CD4-positive, alpha-beta T cell treated with Interleukin-1 beta for 1 hour (primary cell): Measurements from ENCODE around the gene TMC8.
"Not testable (repeated sequence)": the region's sequence is repeated elsewhere in the genome, so short reads cannot be mapped to it uniquely, and the experiment has no call there.

Experiments
- DNase-seq, 2 donors: peaks; one replicate each; pipeline ENCODE4 v3.0.0-alpha.2; 2020 to 2022

TMC8 gene

GRCh38 chr17:78164748-78165607 lies 34.4 kb downstream of the TMC8 start:
- DNase-seq = no peak

GRCh38 chr17:78166416-78166815 lies 35.8 kb downstream of the TMC8 start:
- DNase-seq = no peak

GRCh38 chr17:78168242-78168902 lies 37.8 kb downstream of the TMC8 start, which contains the start of gene SYNGR2:
Gene SYNGR2, plus strand, starts transcription at chr17:78168581. Its CDS starts 36 bp downstream, at chr17:78168617.
- peak; percentile 88 to 89 for DNase-seq

GRCh38 chr17:78168903-78169793 lies 38.6 kb downstream of the TMC8 start:
- peak; percentile 74 for DNase-seq

- no peak for DNase-seq
Observed at GRCh38 chr17:78170692-78171590, 40.4 kb downstream of the TMC8 start.

- DNase-seq = not testable (repeated sequence)
Observed at GRCh38 chr17:78171591-78172248, 41.1 kb downstream of the TMC8 start.

- peak in 1 of 2 donors; percentile 53 for DNase-seq
Observed at GRCh38 chr17:78172249-78173051, 41.9 kb downstream of the TMC8 start.

GRCh38 chr17:78173097-78173715 lies 42.6 kb downstream of the TMC8 start:
- peak; percentile 44 to 52 for DNase-seq

GRCh38 chr17:78174346-78174869 lies 43.8 kb downstream of the TMC8 start:
- DNase-seq = peak in 1 of 2 donors; percentile 55

- DNase-seq = no peak
Observed at GRCh38 chr17:78174870-78175642, 44.5 kb downstream of the TMC8 start.

- no peak for DNase-seq
Observed at GRCh38 chr17:78175643-78175981, 45.0 kb downstream of the TMC8 start.

- peak; percentile 80 to 81 for DNase-seq
Observed at GRCh38 chr17:78176548-78177025, 46.0 kb downstream of the TMC8 start.

- no peak for DNase-seq
Observed at GRCh38 chr17:78179372-78179771, 48.8 kb downstream of the TMC8 start.

- DNase-seq = no peak
Observed at GRCh38 chr17:78180083-78180482, 49.5 kb downstream of the TMC8 start.

GRCh38 chr17:78180508-78180907 lies 49.9 kb downstream of the TMC8 start:
- no peak for DNase-seq

- DNase-seq = no peak
Observed at GRCh38 chr17:78182504-78182903, 51.9 kb downstream of the TMC8 start.

GRCh38 chr17:78183916-78184315 lies 53.3 kb downstream of the TMC8 start:
- no peak for DNase-seq

GRCh38 chr17:78184351-78184750 lies 53.8 kb downstream of the TMC8 start:
- no peak for DNase-seq

- DNase-seq = no peak
Observed at GRCh38 chr17:78184868-78185267, 54.3 kb downstream of the TMC8 start.
